ENCODE results near the gene SUSD5.

The SUSD5 gene

DNA sequence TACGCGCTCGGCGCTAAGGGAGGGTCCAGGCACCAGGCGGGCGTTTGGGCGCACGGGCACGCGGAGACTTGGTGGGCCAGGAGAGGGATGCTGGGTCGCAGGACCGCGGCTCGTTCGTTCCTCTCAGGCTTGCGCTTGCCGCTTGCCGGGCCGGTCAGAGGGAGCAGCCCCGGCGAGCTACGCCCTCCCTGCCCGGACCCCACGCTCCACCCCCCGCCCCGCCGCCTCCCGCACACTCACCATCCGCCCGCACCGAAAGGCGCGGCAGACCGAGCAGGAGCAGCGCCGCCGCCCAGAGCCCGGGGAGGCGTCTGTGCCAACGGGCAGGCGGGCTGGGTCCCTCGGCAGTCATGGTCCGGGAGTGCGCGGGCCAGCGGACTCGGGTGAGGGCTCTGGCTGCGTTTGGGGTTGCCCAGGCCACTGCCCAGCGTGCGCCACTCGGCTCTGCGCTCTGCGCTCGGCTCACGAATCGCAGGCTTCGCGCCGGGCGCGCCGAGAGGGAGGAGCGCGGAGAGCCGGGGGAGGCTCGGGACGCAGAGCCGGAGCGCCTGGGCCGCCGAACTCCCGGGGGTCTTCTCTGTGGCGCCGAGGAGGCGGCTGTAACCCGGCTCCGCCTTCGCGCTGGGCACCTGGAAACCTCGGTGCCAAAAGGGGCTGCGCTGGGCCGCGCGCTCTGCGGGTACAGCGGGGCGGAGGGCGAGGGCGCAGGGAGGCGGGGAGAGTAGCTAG lies at the start of gene SUSD5:
Gene SUSD5 (minus strand): TSS at position 365 of the 729 bp plus-strand sequence. CDS start 13 bp downstream, at position 352.
- peak; percentile 61 for DNase-seq (ENCODE audit: low spot score)

DNA sequence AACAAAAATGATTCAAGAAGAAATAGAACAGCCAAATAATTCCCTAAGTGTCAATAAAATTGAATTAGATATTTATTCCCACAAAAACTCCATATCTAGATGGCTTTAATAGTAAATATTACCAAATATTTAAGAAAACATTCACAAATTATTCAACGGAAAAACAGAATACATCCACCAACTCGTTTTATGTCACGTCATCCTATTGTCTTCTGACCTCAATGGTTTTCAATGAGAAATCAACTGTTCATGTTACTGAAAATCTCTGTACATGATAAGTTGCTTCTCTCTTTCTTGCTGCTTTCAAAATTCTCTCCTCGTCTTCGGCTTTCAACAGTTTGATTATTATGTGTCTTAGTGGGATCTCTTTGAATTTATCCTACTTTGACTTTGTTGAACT lies 41.5 kb upstream of the SUSD5 start:
- no peak for DNase-seq (ENCODE audit: low spot score)

DNA sequence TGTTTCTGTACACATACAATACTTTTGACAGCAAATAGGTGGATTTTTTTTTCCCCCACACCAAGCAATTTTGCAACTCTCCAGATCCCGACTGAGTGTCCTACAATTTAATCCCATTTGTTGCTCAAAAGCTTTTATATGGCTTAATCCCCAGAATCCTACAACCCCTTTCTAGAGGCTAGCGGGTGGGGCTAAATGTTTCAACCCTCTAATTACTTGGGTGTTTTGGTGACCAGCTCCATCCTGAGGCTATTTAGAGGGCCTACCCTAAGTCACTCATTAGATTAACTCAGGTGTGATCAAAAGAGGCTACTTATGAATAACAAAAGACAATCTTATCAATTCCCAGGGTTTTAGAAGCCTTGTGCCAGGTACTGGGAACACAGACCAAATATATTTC lies 37.6 kb upstream of the SUSD5 start:
- no peak for DNase-seq (ENCODE audit: low spot score)

DNA sequence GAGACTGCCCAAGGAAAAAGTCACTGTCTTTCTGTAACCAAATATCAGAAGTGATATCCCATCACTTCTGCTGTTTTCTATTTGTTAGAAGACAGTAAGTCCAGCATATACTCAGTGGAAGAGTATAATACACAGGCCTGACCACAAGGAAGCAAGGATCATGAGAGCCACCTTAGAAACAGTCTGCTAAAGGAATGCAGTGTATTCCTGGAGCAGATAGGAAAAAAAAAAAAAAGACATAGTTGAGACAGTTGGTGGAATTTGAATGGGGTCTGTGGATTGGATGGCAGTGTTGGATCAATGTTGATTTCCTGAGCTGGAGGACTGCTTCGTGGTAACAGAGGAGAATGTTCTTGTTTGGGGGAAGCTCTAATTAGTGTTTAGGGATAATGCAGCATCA lies 32.1 kb upstream of the SUSD5 start:
- DNase-seq (ENCODE audit: low spot score) = no peak

DNA sequence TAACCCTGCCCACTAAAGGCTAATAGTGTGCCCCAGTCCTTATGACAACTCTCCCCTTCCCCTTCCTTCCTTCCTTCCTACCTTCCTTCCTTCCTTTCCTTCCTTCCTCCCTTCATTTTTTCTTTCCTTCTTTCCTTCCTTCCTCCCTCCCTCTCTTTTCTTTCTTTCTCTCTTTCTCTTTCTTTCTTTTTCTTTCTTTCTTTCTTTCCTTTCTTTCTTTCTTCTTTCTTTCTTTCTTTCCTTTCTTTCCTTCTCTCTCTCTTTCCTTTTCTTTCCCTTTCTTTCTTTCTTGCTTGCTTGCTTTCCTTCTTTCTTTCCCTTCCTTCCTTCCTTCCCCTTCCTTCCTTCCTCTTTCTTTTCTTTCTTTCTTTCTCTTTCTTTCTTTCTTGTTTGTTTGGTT lies 28.2 kb upstream of the SUSD5 start:
- no peak for DNase-seq (ENCODE audit: low spot score)

DNA sequence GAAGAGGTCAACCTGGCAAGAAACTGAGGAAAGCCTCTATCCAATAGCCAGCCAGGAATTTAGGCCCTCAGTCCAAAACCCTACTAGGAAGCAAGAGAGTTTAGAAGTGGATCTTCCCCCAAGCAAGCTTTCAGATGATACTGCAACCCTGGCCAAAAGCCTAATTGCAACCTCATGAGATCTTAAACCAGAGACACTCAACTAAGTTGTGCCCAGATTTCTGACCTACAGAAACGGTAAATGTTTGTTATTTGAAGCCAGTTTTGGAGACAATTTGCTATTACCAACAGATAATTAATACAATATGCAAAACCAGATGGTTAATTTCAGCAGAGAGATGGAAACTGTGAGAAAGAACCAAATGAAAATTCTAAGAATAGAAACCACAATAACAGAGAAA lies 21.7 kb upstream of the SUSD5 start:
- DNase-seq (ENCODE audit: low spot score) = no peak

DNA sequence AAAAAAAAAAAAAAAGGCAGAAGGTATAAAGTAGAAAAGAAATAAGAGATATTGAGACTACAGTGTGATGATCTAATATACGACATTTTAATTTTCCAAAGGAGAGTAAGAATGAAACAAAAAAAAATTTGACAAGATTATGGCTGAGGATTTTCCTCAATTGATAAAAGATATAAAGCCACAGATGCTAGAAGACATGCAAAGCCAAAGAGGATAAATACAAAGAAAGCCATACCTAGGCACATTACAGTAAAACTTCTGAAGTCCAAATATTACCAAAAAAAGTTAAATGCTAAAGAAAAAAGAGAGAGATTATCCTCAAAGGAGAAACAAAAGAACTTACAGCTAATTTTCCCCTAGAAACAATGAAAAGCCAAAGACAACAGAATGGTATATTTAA lies 20.3 kb upstream of the SUSD5 start:
- DNase-seq (ENCODE audit: low spot score) = no peak

DNA sequence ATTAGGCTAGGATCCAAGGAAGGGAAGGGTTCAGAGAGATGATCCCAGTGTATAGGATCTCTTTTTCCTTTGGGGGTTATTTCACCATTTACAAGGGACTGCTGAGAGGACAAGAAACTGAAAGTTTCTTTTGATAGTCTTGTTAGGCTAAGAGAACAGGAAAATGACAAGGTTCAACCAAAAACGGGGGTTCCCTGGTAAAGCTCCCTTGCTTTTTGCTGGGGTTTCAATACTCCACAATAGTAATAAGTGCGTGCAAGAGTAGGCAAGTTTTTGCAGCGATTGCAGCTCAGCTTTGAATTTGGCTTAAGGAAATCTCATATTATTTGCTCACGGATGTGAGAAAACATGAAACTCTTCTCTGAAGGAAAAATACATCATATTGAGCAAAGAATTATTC lies 18.8 kb upstream of the SUSD5 start:
- no peak for DNase-seq (ENCODE audit: low spot score)

DNA sequence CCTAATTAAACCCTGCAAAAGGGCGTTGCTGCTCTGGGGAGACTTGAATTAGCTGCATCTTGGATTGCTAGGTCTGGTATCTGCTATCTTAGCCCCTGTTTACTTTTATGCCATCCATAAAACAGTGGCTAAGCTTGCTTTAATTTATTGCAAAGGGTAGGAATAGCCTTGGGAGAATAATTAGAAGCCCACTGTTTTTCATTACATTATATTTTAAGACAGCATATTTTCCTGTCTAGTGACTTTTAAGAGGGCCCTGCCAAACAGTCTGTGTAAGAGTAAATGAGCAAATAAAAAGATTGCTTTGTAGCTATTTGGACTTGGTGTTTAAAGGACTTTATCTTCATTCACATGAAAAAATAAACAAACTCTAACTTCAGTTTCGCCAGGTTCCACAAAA lies 17.4 kb upstream of the SUSD5 start:
- DNase-seq (ENCODE audit: low spot score) = no peak

DNA sequence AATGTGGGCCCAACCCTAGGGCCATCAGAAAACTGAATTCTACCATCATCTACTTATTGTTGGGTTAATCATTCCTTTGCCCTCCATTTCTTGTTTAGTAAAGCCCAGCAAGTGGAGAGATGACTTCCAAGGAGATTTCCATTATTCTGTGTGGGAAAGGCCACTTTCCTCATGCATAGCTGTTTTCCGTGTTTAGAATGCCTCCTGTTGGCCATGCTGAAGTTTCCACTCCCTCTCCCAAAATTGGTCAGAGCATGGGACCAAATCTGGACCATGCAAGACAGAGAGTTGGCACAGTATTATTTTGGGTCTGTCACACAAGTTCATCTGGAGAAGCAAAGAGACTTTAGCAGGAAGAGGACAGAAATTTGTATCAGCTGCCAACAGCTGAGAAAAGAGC lies 15.3 kb upstream of the SUSD5 start:
- DNase-seq (ENCODE audit: low spot score) = no peak

DNA sequence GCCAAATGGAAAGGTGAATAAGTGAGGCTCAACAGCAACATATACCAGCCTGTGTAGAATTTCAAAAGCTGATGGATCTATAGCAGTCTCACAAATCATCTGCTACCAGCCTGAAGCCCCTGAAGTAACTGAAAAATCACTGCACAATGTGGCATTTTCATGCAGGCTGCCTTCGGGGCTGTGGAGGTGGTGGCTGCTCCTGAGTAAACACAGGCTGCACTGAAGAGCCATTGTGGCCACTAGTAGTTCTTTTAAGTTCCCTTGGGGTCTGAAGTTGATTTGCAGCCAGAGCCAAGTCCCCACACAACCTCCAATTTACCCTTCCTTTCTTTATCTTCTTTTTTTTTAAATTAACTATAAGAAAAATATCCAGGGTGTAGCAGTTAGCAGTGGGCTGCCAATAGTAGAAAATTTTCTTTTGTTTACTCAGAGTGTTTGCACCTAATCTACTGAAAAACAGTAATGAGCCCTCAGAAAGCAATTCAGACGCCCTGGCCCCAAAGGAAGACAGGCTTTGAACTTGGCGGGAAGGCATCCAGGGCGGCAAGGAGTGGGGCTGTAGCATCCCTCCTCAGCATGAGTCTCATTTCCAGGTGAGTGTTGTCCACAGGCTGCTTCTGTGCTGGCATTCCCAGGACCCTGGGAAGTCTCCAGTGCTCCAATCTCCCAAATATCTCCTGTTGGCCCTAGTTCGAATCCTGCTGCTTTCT lies 13.3 kb upstream of the SUSD5 start:
- DNase-seq (ENCODE audit: low spot score) = no peak

DNA sequence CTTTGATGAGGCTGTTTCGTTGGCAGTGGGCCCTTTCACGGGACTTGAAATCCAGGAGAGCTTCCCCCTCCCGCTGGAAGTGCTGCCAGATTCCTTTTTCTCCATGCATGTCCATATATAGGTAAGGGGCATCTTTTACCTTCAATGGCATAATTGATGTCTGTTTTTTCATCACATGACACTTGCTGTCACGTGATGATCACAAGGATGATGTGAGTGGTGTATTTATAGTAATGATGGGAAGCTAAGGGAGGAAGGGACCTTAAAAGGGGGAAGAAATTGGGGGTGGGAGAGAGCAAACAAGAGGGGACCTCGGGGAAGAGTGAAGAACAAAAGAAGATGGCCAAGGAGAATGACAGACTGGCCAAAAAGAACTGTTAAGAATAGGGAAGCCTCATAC lies 11.3 kb upstream of the SUSD5 start:
- no peak for DNase-seq (ENCODE audit: low spot score)

DNA sequence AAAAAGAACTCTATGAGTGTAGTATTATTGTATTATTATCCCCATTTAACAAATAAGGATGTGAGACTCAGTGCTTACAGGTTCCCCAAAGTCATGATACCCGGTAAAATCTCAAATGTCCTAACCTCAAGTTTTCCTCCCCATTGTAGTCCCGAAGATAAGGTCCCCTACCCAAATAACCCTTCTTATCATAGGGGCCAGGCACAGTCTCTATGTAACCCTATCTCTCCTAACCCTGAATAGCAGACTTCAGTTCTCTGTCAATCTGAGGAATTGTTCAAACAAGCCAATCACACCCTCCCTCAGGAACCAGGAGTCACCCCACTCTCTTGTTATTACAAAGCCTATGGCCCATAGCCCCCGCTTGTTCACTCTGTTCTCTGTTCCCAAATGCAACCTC lies 10.5 kb upstream of the SUSD5 start:
- no peak for DNase-seq (ENCODE audit: low spot score)

DNA sequence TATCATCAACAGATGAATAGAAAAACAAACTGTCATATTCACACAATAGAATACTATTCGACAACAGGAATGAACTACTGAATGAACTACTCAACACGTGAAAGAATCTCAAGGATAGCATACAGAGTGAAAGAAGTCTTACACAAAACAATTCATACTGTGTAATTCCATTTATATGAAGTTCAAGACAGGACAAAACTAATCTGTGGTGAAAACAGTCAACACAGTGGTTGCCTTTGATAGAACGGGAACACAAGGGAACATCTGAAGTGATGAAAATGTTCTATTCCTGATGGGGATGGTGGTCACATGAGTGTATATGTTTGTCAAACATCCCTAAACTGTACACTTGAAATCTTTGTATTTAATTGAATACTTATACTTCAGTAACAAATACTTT lies 2.6 kb upstream of the SUSD5 start:
- DNase-seq (ENCODE audit: low spot score) = no peak

DNA sequence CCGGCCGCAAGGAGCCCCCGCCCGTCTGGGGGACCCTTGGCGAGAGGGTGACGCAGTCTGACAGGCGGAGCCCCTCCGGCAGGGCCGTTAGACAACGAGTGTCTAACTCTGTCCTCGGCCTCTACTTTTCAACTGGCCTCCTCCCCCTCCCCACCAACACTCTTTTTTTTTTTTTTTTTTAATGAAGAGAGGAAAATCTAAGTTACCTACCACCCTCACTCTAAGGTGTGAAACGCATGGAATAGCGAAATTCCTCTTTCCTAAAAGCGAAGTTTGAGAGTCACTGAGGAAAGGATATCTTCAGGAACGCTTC lies 521 bp upstream of the SUSD5 start:
- no peak for DNase-seq (ENCODE audit: low spot score)

DNA sequence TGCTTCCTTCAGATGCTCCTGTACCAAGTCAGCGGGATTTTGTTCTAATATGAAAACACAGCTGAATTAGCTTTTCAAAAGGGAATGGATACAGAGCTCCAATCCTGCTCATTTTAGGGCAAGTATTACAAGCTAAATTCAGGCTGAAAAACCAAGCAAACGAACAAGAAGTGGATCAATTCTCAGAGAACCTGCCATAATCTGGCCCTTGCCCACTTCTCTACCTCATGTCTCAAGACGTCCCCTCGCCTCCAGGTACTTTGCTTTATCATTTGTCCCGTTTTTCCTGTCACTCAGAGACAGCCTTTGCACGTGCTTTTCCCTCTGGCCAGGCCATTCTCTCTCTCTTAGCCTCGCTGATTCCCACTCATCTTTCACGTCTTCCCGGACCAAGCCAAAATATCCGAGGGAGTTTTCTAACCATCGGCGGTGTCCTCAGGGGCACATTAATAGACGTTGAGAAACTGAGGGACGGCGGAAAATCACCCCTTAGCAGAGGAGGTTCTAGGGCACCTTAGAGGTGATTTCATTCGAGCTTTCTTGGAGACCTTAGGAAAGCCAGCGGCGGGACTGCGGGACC lies 654 bp downstream of the SUSD5 start:
- no peak for DNase-seq (ENCODE audit: low spot score)

DNA sequence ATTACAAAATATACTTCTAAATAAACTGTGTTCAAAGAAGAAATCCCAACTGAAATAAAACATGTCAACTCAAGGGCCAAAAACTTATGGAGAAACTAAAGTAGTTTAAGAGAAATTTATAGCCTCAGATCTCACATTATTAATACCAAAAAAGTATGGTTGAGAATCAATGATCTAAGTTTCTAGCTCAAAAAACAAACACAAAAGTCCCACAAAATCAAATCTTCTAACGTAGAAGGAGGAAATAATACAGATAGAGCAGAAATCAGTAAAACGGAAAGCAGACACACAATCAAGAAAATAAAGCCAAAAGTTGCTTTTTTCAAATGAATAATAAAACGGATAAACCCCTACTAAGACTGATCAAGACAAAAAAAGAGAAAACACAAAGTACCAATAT lies 2.9 kb downstream of the SUSD5 start:
- no peak for DNase-seq (ENCODE audit: low spot score)

DNA sequence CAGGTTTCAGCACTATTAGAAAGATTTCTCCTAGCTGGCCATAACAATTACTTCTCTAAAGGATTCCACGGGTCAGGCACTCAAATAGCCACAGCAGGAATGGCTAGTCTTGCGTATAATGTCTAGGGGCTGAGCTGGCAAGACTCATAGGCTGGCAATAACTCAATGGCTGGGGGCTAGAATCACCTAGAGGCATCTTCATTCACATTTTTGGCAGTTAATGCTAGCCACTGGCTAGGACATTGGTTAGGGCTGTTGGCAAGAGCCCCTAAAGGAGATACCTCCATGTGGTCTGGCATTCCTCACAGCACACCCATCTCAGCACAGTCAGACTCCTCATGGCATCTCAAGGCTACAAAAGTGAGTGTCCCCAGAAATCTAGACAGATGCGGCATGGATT lies 6.2 kb downstream of the SUSD5 start:
- no peak for DNase-seq (ENCODE audit: low spot score)

DNA sequence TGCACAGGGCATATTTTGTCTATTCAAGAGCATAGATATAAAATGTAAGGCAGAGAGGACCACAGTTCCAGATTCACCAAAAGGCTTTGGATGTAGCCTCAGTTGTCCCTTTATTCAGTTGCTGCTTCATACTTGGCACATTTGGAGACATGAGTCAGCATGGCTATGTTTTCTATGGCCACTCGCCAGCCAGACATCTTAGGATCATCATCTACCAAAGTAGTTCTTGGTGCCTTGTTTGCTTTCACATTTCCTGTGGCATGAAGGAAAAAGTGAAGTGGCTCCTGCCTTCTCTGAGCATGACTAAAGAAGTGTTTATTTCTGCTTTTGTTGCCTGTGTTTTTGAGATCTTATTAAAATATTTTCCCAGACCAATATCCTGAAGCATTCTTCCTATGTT lies 7.2 kb downstream of the SUSD5 start:
- DNase-seq (ENCODE audit: low spot score) = peak; percentile 73

DNA sequence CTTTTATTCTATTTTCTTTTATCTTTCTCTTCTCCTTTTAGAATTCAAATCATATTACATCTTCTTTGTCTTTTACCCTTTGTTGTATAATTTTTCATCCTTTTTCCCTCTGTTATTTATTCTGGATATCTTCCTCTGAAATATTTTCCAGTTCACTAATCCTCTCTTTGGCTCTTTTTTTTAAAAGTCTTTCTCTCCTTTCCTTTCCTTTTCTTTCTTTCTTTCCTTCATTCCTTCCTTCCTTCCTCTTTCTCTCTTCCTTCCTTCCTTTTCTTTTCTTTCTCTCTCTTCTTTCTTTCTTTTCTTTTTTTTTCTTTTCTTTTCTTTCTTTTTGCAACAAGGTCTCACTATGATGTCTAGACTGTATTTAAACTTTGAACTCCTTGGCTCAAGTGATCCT lies 9.3 kb downstream of the SUSD5 start:
- no peak for DNase-seq (ENCODE audit: low spot score)

DNA sequence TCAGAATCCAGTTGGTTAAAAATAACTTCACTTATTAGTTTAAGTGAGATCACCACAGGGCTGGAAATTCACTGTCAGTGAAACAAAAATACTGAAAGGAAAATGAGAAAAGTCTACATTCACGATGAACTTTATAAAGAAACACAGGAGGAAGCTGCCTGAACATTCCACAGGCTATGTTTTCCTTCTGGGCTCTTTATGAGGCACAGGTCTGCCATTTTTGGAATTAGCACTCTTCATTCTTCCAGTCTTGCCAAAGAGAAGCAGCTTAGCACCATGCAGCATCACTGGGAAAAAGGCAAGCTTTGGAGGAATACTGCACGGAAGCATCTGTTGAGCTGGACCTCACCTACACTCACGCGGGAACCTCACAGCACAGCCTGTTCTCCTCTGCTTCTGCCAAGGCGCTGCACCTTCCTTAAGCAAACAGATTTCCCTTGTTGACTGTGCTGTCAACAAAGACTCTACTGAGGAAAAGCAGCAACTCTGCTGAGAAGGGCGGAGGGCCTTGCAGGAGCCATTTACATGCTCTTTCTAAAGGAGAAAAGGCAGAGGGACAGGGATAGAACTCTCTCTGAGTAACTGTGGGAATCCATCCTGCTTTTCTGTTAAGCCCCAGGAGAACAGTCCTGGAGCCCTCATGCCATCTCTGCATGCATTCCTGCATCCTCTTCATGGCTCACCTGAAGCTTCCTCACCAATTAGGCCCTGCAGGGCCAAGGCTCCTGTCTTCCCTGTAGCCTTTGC lies 15.7 kb downstream of the SUSD5 start:
- no peak for DNase-seq (ENCODE audit: low spot score)

DNA sequence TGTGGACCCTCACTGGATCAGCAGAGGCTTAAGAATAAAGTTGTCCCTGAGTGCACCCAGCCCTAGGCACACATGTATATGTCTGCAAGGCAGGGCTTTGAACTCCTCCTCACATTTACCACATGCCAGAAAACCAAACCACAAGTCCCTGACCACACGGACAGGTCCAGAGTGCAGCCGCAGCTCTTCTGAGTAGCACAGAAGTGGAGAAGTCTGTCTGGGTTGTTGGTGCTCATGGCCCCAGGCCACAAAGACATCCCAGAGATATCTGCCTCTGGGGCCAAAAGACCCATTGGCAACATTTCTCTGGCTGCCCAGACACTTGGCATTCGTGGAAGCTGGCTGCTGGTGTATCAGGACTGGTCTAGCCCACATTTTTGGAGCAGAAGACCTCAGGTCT lies 17.4 kb downstream of the SUSD5 start:
- no peak for DNase-seq (ENCODE audit: low spot score)

DNA sequence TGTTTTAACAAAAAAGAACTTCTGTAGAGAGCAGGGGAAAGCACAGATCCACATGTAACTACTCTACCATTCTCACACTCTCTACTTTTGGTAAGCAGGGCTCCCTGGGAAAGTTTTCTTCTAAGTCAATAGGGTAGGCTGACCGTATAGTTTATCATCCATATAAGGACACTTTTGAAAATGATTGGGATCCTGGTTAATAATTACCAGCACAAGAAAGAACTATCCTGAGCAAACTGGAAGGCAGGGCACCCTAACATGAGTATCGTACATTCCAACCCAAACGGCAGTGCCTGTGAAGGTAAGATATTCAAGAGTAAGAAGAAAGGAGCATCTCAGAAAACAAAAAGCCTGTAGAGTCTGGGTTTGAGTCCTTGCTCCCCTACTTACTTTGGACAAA lies 22.1 kb downstream of the SUSD5 start:
- no peak for DNase-seq (ENCODE audit: low spot score)
